ENCODE data around the gene PCMTD2. TPM values are rescaled to one million over a fixed set of nuclear protein-coding genes. Genes with fewer than 3 reads are reported as not detected.

PCMTD2 gene
- total RNA-seq (2014; rRNA removed) (45.7 and 57.8 TPM in 2 replicates), Bru-seq, nascent RNA (percentile 75 among the genes with signal in this experiment), BruChase-seq, experiment 1, labeled RNA remaining after a 6-hour chase (percentile 87 among the genes with signal in this experiment), BruChase-seq, experiment 2, labeled RNA remaining after a 2-hour chase (percentile 89 among the genes with signal in this experiment)
- long read RNA-seq, transcript PCMTD2-204 (6 exons, 3,212 nt): minor isoform, 13 of 271 reads
- long read RNA-seq, transcript PCMTD2-203 (6 exons, 3,843 nt): major isoform, 153 of 271 reads
- long read RNA-seq, partial matches to known transcripts: 52 of 271 reads
- long read RNA-seq, other reads (novel, unspliced or antisense): 52 of 271 reads

- peak within 1 kb of the TSS; percentile 100 for H2AFZ ChIP-seq (ENCODE audit: low read length)
- peak within 1 kb of the TSS; percentile 91 for H3K9ac ChIP-seq (ENCODE audit: low read length)
- TF ChIP-seq EZH2phosphoT487 (IDR thresholded peaks at IDR 0.05; ENCODE audit: borderline replicate concordance, low read length) (no peak), CTCF (conservative IDR thresholded peaks at IDR 0.05; ENCODE audit: low read depth, low read length) (no peak), EZH2 (IDR thresholded peaks at IDR 0.05; ENCODE audit: low read length, unreplicated experiment) (no peak)
- H3K27me3 ChIP-seq (ENCODE audit: low read length): peaks cover 6% of the 10 kb centered on the region; the same call in 1 of the 2 replicates
- H4K20me1 ChIP-seq (ENCODE audit: low read length): no peaks in the 10 kb centered on the region
- H3K9me2 ChIP-seq (replicated peaks; ENCODE audit: low read length): no peaks in the 10 kb centered on the region
- ATAC-seq: peak; percentile 91
- peaks cover 16% of the 10 kb centered on the region for H3K4me1 ChIP-seq (ENCODE audit: insufficient read depth, low read length)
- ChIA-PET CTCF (interaction anchor here (0.5 kb wide), 1 partner anchor 19 kb away, joined by 4 read pairs; no protein-coding TSS in a partner anchor), POLR2A (ENCODE audit: unreplicated experiment) (interaction anchor here (0.7 kb wide), 1 partner anchor 720 kb away, joined by 3 read pairs; no protein-coding TSS in a partner anchor)
- no peaks in the 10 kb centered on the region for H3K9me3 ChIP-seq (ENCODE audit: low read length)
- BruUV-seq (replicated peaks): no TSS peak
- intact Hi-C loops (cut with micrococcal nuclease): no loop called here
- peaks cover 34% of the 10 kb centered on the region for H3K79me2 ChIP-seq (ENCODE audit: low read length)
- H3K36me3 ChIP-seq (ENCODE audit: low read depth, low read length): no peaks in the 10 kb centered on the region
- H3K4me3 ChIP-seq (ENCODE audit: low read length): peak within 1 kb of the TSS; percentile 97
- peak; percentile 88 for DNase-seq
- peak within 1 kb of the TSS; percentile 97 for H3K4me2 ChIP-seq (ENCODE audit: low read length)
- no peaks in the 10 kb centered on the region for H3F3A ChIP-seq (ENCODE audit: low read length, unreplicated experiment)
- H3K27ac ChIP-seq (ENCODE audit: low read length): 0 out of 2 replicates have a peak within 1 kb of the TSS, but pooled peaks have one; percentile 21
Measured at GRCh38 chr20:64255361-64256281, at the start of gene PCMTD2. Gene PCMTD2 (plus strand): TSS chr20:64255748. CDS start chr20:64259966, 4,218 bp downstream.

DNA sequence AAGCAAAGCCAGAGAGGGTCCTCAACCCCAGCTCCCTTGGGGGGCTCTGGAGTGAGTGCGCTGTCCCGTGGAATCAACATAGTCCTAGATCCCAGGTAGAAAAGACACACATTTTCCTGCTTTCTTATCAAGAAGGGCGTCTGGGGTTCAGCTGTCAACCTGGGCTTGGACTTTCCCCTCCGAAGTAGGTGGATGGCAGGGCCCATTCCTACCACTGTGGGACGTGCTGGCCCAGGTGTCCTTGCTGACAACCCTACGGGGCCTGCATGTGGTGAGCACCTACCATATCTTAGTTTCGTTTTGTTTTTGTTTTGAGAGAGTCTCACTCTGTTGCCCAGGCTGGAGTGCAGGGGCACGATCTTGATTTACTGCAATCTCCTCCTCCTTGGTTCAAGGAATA lies 48.9 kb upstream of the PCMTD2 start:
- ATAC-seq (no peak), DNase-seq (no peak)
- Histone ChIP-seq H3K36me3 (ENCODE audit: low read depth, low read length) (no peaks in the 10 kb centered on the region), H3F3A (ENCODE audit: low read length, unreplicated experiment) (no peaks in the 10 kb centered on the region), H3K79me2 (ENCODE audit: low read length) (no peaks in the 10 kb centered on the region), H3K9ac (ENCODE audit: low read length) (no peak overlapping the region), H4K20me1 (ENCODE audit: low read length) (no peaks in the 10 kb centered on the region), H3K9me3 (ENCODE audit: low read length) (no peaks in the 10 kb centered on the region), H3K4me3 (ENCODE audit: low read length) (no peak overlapping the region), H3K27ac (ENCODE audit: low read length) (no peak overlapping the region), H3K4me2 (ENCODE audit: low read length) (no peak overlapping the region), H3K27me3 (ENCODE audit: low read length) (peaks cover 27% of the 10 kb centered on the region), H3K9me2 (replicated peaks; ENCODE audit: low read length) (no peaks in the 10 kb centered on the region), H2AFZ (ENCODE audit: low read length) (no peak overlapping the region), H3K4me1 (ENCODE audit: insufficient read depth, low read length) (no peaks in the 10 kb centered on the region)
- ChIA-PET POLR2A (ENCODE audit: unreplicated experiment) (no interaction called here), CTCF (no interaction called here)
- TF ChIP-seq CTCF (conservative IDR thresholded peaks at IDR 0.05; ENCODE audit: low read depth, low read length) (no peak), EZH2phosphoT487 (IDR thresholded peaks at IDR 0.05; ENCODE audit: borderline replicate concordance, low read length) (no peak)
- BruUV-seq (replicated peaks): no TSS peak
- intact Hi-C loops (cut with micrococcal nuclease): no loop called here
